ENCODE data around the gene RPL10. TPM values are rescaled to one million over a fixed set of nuclear protein-coding genes. Genes with fewer than 3 reads are reported as not detected.

Gene RPL10
- total RNA-seq, 1 donor from 2014 or later: 5,736 TPM

DNA sequence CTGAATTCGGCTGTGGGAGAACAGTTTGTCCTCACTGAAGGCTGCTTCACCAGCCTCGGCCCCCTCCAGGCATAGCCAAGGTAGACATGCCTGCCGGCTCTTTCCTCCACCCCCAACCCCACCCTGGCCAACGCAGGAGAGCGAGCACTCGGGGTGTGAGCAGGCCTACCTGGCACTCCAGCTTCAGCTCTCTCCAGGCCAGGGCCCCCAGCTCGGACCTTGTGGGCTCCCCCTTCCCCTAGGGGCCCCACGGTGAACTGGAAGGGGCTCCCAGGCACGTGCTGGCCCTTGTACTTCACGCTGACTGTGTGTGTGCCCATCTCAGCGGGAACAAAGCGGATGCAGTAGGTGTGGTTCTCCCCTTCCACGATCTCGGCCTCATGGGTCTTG is 46.2 kb upstream of the RPL10 start:
- no peak overlapping the region for H3K4me3 ChIP-seq (ENCODE audit: low read depth, low read length)
- no peak for DNase-seq (ENCODE audit: low read depth)
- TF ChIP-seq CTCF (conservative IDR thresholded peaks at IDR 0.05; ENCODE audit: low read depth, low read length): no peak

DNA sequence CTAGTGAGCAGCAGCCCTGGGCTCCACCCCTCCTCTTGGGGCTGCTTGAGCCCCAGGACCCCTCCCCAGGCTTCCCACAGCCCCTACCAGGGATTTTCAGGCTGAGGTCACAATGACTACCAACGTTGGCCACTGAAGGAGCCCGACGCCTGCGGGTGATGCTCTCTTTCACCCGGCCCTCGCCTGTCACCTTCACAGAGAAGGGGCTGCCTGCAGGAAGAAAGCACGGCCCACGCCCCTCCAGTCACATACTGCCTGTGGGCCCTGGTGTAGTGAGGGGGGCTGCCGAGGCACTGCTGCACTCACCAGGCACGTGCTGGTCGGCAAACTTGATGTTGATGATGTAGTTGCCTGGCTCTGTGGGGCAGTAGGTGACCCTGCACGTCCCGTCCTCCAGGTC is 45.7 kb upstream of the RPL10 start:
- TF ChIP-seq CTCF (conservative IDR thresholded peaks at IDR 0.05; ENCODE audit: low read depth, low read length): no peak
- no peak overlapping the region for H3K4me3 ChIP-seq (ENCODE audit: low read depth, low read length)
- no peak for DNase-seq (ENCODE audit: low read depth)

- no peak overlapping the region for H3K4me3 ChIP-seq (ENCODE audit: low read depth, low read length)
- no peak for TF ChIP-seq CTCF (conservative IDR thresholded peaks at IDR 0.05; ENCODE audit: low read depth, low read length)
- no peak for DNase-seq (ENCODE audit: low read depth)
Measured at GRCh38 chrX:154353172-154353843, 44.9 kb upstream of the RPL10 start.

DNA sequence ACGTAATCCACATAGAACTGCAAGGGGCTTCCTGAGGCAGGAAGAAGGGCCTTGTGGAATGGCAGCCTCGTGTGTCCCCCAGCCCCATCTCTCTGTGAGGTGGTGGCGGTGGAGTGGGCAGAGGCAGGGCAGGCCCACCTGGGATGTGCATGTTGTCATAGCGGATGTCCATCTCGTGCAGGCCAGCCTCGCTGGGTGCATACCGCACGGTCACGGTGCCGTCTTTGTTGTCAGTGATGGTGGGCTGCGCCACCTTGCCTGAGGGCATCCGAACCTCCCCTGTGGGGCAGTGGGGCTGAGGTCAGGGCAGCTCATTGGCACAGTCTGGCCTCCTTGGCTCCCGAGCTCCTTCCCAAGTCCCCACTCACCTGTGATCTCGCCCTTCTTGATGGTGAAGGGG is 44.2 kb upstream of the RPL10 start:
- H3K4me3 ChIP-seq (ENCODE audit: low read depth, low read length): no peak overlapping the region
- no peak for DNase-seq (ENCODE audit: low read depth)
- TF ChIP-seq CTCF (conservative IDR thresholded peaks at IDR 0.05; ENCODE audit: low read depth, low read length): no peak

- DNase-seq (ENCODE audit: low read depth): no peak
- no peak overlapping the region for H3K4me3 ChIP-seq (ENCODE audit: low read depth, low read length)
- TF ChIP-seq CTCF (conservative IDR thresholded peaks at IDR 0.05; ENCODE audit: low read depth, low read length): no peak
Measured at GRCh38 chrX:154354516-154354915, 43.7 kb upstream of the RPL10 start.

- no peak overlapping the region for H3K4me3 ChIP-seq (ENCODE audit: low read depth, low read length)
- TF ChIP-seq CTCF (conservative IDR thresholded peaks at IDR 0.05; ENCODE audit: low read depth, low read length): no peak
- DNase-seq (ENCODE audit: low read depth): no peak
Measured at GRCh38 chrX:154355094-154355775, 42.9 kb upstream of the RPL10 start.

DNA sequence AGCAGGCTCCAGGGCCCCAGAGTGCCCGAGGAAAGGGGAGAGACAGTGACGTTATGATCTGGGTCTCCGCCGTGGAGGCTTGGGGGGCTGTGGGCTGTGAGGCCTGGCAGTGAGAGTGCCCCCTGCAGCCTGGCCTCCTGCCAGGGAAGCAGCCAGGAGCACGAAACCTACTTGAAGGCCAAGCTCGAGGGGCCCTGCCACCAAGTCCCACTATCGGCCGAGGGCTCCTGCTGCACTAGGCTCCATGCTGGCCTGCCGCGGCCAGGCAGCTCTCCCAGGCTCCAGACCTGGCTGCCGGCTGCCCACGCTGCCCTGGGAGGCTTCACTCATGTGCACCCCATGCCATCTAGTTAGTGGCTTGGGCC is 42.4 kb upstream of the RPL10 start:
- no peak overlapping the region for H3K4me3 ChIP-seq (ENCODE audit: low read depth, low read length)
- DNase-seq (ENCODE audit: low read depth): no peak
- TF ChIP-seq CTCF (conservative IDR thresholded peaks at IDR 0.05; ENCODE audit: low read depth, low read length): no peak

All from epithelial cell of proximal tubule (primary cell).